LNCAP (cell line): Measurements from ENCODE around the gene MRTFA.

Source experiments
- CTCF ChIP-seq: fragments of 450-650 bp; IDR thresholded peaks from 2 replicates; pipeline ENCODE4 v1.5.1; 2017; ENCODE audit warnings: mild to moderate bottlenecking

MRTFA gene

GRCh38 chr22:40449676-40450035, 186.9 kb downstream of the MRTFA start:
- no peak for TF ChIP-seq CTCF

GRCh38 chr22:40446203-40446602, 190.3 kb downstream of the MRTFA start:
- no peak for TF ChIP-seq CTCF

- TF ChIP-seq CTCF, result no peak
Observed at GRCh38 chr22:40444178-40444831, 192.2 kb downstream of the MRTFA start.

- no peak for TF ChIP-seq CTCF
Observed at GRCh38 chr22:40443732-40444131, 192.8 kb downstream of the MRTFA start.

GRCh38 chr22:40441761-40442390, 194.6 kb downstream of the MRTFA start:
- no peak for TF ChIP-seq CTCF

- TF ChIP-seq CTCF, result peak; percentile 59
Observed at GRCh38 chr22:40436505-40437431, 199.8 kb downstream of the MRTFA start.

GRCh38 chr22:40434745-40435144, 201.8 kb downstream of the MRTFA start:
- no peak for TF ChIP-seq CTCF
